ENCODE data around the gene PARP12. TPM values are rescaled to one million over a fixed set of nuclear protein-coding genes. Genes with fewer than 3 reads are reported as not detected.

Gene PARP12
- total RNA-seq, 4 donors from 2014 or later: 25.8 to 60.8 (median 29.1) TPM

- TF ChIP-seq, protein P1, sequence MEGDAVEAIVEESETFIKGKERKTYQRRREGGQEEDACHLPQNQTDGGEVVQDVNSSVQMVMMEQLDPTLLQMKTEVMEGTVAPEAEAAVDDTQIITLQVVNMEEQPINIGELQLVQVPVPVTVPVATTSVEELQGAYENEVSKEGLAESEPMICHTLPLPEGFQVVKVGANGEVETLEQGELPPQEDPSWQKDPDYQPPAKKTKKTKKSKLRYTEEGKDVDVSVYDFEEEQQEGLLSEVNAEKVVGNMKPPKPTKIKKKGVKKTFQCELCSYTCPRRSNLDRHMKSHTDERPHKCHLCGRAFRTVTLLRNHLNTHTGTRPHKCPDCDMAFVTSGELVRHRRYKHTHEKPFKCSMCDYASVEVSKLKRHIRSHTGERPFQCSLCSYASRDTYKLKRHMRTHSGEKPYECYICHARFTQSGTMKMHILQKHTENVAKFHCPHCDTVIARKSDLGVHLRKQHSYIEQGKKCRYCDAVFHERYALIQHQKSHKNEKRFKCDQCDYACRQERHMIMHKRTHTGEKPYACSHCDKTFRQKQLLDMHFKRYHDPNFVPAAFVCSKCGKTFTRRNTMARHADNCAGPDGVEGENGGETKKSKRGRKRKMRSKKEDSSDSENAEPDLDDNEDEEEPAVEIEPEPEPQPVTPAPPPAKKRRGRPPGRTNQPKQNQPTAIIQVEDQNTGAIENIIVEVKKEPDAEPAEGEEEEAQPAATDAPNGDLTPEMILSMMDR (IDR thresholded peaks at IDR 0.05; ENCODE audit: low read depth): no peak
Observed at GRCh38 chr7:140053812-140054539, 8.8 kb downstream of the PARP12 start.

DNA sequence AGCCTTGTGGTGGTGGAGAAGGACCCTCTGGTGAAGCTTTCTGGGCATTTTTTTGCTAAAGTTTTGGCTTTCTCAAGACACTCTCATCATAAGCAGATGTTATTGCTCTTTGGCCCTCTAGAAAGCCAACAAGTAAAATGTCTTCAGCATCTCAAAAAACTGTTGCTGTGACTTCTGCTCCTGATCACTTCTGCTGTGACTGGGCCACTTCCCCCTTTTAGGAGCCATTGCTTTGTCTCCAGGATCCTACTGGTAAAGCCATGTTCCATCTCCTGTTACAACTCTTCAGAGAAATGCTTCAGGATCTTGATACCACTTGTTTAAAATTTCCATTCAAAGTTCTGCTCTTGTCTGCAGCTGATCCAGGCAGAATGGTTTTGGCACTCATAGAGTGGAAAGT, 10.9 kb downstream of the PARP12 start:
- TF ChIP-seq, protein P1 (IDR thresholded peaks at IDR 0.05; ENCODE audit: low read depth): no peak

- TF ChIP-seq, protein P1 (IDR thresholded peaks at IDR 0.05; ENCODE audit: low read depth): no peak
Observed at GRCh38 chr7:140050100-140050499, 12.7 kb downstream of the PARP12 start.

- TF ChIP-seq, protein P1 (IDR thresholded peaks at IDR 0.05; ENCODE audit: low read depth): no peak
Observed at GRCh38 chr7:140049339-140050024, 13.3 kb downstream of the PARP12 start.

DNA sequence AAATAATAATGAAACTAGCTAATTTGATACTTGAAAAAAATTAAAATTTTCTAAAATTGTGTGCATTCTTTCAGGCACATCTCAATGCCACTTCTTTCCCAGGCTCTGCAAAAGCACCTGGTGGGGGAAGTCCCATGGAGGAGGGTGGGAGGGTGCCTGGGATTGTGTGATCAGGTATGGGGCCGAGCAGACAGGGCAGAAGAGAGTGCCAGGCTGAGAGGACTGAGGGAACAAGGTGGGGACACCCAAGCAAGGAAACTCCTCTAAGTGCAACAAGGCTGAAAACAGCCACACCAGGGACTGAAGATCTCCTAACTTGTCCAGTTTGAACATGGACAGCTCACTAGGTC, 13.8 kb downstream of the PARP12 start:
- TF ChIP-seq, protein P1 (IDR thresholded peaks at IDR 0.05; ENCODE audit: low read depth): no peak

- TF ChIP-seq, protein P1 (IDR thresholded peaks at IDR 0.05; ENCODE audit: low read depth): no peak
Observed at GRCh38 chr7:140048138-140048537, 14.6 kb downstream of the PARP12 start.

DNA sequence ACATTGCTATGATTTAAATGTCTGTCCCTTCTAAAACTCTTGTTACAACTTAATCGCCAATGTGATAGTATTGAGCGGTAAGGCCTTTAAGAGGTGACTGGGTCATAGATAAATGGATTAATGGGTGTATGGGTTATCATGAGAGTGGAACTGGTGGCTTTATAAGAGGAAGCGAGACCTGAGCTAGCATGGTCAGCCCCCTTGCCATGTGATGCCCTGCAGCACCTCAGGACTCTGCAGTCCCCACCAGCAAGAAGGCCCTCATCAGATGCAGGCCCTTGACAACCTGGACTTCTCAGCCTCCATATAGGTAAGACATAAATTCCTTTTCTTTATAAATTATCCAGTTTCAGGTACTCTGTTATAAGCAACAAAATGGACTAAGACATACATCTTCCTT, 15.6 kb downstream of the PARP12 start:
- TF ChIP-seq, protein P1 (IDR thresholded peaks at IDR 0.05; ENCODE audit: low read depth): no peak

All from subcutaneous adipose tissue (tissue), 4 donors.